ENCODE results near the gene SOS1.

The SOS1 gene

DNA sequence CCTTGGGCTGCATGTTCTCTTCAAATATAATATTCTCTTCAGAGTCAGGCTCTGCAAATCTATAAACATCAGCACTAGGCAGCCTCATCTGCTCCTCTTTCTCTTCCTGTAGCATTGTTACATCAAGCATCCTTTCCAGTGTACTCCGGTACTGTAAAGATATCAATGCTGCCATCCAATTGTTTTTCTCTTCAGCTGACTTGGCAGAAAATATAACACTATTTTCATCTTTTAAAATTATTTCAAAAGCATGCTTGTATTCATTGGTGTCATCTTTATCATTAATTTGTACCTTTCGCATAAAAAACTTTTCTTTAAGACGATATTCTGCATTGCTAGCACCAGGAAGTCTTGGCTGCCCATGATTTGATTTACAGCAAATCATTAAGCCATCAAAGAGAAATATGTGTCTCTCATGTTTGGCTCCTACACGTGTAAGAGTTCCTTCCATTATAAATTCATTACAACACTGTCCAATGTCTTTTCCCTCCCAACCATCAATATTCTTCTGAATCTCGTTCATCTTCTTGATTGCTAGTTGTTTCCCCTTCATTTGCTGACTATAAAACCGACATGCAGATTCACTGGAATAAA lies 98.1 kb downstream of the SOS1 start:
- no peak for DNase-seq

DNA sequence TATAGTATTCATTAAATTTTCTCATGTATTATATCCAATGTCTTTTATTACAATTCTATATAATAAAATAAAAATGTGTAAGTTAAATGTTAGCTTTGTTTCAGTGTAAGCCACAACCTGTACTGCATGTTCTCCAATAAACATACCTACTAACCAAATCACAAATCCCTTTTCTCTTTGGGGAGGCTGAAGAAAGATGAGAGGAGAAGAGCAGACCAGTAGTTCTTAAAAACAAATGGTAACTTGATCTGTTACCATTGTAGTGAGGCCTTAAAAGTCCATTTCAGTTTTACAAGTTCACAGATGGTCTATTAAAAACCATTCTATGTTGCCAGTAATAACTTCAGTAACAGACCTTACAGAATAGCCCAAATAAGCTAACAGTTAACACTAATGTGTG lies 100.5 kb downstream of the SOS1 start:
- DNase-seq, result no peak

DNA sequence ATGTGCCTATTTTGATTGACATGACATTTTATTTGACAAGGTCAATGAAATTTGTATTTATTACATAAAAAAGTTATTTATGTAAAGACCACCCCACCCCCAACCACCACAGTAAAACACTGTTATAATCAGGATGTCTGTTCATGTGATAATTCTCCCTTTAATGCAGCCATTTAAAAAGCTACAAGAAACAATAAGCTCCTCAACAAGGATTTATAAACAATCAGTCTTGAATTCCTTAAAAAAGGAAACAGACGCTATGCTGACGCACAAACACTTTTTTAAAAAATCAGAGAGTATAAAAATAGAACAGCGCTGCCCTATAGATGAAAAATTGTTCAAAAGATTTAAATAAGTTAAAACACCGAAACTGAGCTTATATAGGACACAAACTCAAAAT lies 102.2 kb downstream of the SOS1 start:
- no peak for DNase-seq

DNA sequence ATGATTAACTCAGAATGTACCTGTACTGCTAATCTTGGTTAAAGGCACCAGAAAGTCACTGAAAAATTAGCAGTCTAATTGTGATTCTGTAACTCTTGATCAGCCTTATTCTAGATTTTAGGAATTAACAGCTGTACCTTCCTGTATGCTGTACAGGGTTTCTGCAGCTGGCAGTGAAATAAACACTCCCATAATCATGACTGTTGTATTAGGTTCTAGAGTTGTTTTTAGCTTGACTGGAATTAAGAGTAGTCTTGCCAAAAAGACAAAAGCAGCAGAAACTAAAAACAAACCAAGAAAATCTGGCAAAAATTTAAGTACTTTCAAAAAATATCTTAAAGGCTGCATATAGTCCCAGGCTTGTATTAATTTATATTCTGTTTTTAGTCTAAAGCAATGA lies 103.5 kb downstream of the SOS1 start:
- DNase-seq, result no peak

DNA sequence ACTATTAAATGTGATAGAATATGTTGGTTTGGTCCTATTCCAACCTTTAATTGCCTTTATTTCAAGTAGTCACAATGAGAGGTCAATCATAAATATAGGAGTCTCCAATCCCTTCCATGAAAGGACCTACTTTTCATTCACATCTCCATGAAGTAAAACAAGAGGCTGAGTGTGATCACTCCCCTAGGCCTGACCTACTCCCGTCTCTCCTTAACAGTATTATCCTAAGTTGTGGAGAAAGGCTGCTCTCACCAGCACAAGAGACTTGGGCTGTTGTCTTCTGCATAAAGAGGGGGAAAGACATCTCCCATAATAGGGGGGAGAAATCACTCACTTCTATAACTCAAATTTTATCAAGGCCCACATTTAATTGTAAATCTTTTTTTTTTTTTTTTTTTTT lies 105.4 kb downstream of the SOS1 start:
- DNase-seq, result no peak

DNA sequence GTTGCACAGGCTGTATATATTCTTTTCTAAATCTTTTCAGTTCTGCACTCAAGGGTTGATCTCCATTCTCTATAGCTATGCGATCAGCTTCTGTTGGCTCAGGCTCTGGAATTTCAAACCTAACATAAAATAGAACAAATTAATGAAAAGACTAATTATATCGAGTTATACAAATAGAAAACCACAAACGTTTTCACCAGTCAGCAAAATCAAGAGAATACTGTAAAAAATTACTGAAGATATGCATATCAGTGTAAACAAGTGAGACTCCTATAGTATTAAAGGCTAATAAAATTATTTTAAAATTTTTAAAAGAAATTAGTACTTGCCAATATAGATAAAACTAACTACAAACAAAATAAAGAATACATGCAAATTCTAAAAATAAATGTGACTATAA lies 107.0 kb downstream of the SOS1 start:
- DNase-seq, result no peak

DNA sequence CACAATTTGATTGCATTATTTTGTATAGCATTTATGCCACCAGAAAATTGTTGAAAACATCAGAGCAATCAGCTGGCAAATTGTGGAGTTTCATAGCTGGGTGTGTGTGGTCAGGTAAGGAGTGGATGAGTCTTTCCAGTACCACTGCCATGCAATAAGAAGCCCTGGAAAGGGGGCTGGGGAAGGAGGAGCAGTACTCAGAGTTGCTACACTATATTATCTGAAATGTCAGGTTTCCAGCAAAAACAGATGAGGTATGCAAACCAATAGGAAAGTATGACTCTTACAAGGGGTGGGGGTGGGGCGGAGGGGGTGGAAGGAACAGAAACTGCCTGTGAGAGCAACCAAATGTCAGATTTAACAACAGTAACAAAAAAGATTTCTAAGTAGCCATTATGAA lies 112.2 kb downstream of the SOS1 start:
- no peak for DNase-seq

DNA sequence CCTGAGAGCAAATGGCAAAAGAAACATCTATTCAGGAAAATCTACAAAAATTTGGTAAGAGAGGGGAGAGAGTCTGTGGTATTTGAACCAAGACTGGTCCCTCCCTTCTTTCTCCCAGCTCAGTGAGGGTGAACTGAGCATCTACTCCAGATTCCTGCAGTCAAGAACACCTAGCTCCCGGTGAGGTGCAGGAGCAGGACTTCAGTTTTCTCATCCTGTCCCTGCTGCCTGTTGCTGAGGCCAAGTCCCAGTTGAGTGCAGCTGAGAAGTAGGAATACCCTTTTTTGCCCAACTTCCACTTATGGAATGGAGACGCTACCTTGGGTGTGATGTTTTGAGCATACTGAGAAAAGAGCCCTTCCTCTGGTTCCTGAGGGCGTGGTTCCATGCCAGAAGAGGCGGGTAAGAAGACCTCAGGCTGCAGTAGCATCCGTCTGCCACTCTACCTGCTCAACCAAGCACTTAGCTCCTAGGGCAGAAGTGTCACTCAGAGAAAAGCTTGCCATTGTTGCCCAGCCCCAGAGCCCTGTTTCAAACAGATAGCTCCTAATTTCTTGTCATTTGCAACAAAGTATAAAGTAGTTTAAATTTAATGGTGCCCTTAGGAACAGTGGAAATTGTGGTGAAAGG lies 112.9 kb downstream of the SOS1 start:
- no peak for DNase-seq

DNA sequence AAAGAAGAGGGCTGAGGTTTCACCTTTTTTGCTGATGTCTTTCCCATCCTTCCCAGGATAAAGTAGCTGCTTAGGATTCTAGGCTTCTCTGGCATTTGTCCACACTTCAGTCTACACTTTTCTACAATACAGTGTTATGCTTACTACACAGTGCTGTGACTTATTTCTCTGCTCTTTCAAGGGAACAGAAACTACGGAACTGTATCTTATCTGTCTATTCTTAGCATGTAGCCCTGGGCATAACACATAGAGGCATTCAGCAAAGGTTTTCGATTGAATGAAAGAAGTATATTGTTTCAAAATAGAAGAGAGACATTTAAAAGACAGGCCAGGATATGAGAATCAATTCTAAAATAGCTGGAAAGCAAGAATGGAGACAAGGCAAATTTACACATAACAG lies 120.3 kb downstream of the SOS1 start:
- DNase-seq, result no peak

DNA sequence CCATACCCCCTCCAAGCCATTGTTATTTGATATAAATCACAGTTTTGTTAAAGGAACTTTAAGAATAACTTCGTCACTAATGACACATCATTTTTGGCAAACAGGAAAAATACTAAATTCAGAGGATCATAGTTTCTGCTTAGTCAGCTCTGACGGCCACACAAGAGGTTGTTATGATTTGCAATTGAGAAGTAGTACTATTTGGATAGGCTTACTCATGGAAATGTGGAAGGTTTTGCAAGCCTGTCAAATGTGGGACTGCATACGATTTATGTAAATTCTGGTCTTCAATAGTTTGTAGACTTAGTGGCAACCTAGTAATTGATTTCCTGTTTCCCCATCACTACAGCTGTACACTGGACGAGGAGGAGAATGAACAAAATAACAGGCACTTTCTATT lies 123.1 kb downstream of the SOS1 start:
- no peak for DNase-seq

DNA sequence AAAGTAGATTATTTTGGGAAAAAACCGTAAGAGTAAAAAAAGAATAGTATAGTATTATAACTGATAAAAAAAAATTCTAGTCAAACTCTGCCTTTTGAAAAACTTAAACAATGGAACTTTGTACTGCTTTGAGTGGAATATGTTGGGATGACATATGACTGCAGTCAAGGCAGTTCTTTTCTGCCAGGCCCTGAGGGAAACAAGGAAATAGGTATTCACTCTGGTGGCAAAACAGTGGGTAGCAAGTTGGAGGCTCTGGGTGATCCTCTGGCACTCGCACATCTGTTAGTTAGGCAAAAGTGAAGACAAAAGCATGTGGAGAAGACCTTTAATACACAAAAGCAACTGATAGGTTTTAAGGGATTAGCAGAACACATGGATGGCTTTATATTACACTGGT lies 129.0 kb downstream of the SOS1 start:
- DNase-seq, result no peak

DNA sequence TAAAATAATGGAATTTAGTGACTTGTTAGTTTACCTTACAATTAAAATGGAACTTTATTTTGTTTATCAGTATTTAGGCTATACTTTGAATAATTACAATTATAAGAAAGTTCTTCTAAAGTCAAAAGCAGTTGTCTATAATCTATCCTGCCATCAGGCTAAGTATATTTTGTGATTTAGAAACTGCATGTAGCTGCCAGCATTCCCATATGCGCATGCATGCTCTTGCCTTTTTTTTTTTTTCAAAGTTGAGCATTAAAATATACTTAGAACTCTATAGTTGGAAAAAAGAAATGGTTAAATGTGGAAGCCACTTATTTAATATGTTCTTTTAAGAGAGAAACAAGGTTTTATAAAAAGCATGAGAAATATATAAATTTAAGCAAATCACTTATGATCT lies 132.1 kb downstream of the SOS1 start:
- DNase-seq, result no peak

DNA sequence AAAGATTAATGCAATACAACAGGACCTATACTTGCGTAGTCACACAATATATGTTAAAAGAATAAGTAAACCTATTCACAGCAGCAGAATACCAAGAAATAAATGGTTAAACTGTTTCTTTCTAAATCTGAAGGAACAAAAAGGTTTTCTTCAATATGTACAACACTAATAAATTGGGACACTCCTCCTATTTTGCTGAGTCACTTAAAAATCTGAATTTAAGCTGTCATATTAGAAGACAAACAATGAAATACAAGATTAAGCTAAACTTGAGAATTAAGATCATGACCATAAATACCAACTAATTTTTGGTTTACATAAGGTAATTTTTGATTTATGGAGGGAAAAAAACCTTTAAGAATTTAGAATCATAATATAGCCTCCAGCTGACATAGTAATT lies 138.4 kb downstream of the SOS1 start:
- DNase-seq, result no peak

DNA sequence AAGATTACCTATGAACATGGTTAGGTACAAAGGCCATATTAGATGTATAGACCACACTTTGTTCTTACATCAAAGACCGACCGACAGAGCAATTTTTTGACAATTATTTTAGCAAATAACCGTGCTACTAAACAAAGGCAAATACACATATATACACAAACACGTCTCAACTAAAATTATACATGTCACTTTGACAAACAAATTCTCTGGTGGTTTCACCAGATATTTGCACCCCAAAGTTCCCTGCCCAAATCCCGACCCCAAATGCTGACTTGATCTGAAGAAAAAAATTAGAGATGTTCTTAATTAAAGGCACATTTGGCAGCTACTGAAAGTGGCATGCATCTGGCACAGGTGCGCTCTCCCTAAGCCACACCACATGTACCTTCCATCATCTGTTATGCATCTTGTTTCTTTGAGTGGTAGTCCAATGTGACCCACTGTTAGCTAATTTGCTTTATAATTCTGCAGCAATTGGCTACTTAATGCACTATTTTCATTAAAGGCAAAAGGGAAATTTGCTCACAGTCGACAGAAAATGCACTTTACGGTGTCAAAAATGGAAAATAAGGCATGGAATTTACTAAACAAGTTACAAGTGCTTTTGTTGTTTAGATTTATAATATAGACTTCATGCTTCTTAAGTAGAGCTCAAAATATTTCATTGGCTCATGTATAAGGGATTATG lies 139.0 kb downstream of the SOS1 start:
- DNase-seq, result no peak

DNA sequence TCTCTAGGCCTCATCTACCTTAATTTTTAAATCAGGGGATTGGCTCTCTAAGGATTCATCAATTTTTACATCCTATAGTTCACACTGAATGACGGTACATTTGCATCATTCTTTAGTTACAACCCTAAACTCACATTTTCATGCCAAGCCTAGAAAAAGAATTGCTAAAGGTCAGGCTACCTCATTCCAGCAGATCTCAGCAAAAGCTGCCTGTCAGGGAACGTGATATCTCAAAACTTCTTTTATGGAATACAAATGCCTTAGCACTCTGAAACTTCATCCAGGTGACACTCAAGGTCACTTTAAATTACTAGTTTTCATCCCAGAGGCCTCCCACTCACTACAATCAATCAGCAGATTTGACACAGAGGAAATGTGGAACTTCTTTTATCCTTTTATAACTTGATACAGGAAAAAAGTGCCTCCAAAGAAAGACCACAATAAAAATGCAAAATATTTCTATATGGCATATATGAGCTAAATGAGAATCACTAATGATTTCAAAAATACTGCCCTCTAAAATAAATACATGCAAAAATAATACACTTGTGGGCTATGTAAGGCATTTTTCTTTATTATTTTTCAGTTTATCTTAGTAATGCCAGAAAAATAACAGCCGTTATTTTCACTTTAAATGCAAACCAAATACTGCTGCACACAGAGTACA lies 139.7 kb downstream of the SOS1 start:
- DNase-seq, result no peak

DNA sequence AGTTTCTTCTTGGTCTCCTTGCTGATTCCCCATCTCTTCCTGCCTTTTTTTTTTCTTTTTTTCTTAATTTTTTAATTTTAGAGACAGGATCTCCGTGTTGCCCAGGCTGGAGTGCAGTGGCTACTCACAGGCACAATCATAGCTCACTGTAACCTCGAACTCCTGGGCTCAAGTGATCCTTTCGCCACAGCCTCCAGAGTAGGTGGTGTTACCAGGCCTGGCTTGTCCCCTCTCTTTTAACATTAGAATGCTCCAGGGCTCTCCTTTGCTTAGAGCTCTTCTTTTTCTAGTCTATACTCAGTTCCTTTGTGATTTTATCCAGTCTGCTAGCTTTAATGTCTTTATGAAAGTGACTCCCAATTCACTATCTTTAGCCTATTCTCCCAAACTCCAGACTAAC lies 141.9 kb downstream of the SOS1 start:
- no peak for DNase-seq

DNA sequence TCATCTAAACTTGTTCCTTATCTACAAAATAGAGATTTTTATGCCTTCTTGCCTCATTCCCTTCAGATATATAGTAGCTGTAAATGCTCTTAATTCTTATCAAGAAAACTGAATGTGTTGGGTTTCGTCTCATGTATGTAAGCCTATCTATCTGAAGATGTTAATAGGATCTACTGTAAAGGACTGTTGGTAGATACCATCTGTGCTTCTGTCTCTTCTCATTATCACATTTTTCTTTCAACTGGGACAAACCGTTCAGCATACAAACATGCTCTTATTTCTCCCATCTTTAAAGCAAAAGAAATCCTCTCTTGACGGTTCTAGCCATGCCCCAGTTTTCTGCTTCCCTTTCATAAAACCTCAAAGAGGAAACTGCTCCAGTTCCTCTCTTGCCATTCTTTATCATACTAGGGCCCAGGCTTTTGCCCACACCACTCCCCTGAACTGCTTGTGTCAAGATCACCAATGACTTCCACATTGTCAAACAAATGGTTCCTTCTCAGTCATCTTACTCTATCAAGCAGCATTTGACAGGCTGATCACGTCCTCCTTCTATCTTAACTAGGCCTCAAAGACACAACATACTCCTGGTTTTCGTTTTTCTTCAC lies 142.5 kb downstream of the SOS1 start:
- no peak for DNase-seq

DNA sequence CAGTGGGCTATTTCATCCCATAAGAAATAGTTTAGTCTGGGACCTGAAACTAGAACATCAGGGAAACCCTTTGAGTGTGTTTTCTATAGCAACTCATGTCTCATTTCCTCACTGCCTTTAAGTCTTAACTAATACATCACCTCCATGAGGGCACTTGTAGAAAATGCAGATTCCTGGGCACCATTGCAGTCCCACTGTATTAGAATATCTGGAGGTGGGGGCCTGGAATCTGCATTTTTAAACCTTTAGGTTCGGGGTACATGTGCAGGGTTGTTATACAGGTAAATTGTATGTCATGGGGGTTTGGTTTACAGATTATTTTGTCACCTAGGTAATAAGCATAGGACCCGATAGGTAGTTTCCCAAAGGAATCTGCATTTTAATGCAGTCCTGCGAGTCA lies 143.8 kb downstream of the SOS1 start:
- no peak for DNase-seq

DNA sequence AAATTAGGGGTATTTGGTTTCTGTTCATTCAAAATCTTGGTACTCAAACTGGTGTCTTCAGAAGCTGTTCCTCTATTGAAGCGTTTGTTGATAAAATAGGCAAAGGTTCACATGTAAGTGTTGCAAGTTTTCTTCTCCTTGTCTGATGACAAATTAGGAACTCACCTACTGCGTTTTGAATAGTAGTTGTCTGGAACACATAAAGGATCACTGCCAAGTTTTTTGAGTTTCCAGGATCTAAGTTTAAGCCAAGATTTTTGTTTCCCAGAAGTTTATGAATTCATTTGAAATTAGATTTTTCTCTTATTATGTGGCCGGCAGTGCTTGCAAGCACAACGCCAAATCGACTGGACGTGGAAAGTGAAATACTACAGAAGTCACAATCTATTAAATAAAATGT lies 145.8 kb downstream of the SOS1 start:
- no peak for DNase-seq

DNA sequence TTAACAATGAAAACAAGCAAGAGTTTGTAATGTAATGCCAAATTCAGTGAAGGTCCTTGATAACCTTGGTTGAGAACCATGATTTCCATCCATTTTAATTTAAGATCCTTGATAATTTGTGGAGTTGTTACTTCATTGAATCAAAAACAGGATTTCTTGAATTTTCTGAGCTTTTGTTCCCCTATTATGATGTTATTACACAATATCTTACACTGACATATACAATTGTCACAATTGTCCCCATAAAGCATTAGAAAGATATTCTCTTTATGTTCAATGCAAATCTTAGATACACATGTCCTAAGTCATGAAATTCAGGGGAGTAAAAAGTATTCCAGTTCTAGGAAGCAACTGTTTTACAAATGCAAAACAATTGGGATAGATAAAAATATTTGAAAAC lies 147.6 kb downstream of the SOS1 start:
- DNase-seq, result no peak

DNA sequence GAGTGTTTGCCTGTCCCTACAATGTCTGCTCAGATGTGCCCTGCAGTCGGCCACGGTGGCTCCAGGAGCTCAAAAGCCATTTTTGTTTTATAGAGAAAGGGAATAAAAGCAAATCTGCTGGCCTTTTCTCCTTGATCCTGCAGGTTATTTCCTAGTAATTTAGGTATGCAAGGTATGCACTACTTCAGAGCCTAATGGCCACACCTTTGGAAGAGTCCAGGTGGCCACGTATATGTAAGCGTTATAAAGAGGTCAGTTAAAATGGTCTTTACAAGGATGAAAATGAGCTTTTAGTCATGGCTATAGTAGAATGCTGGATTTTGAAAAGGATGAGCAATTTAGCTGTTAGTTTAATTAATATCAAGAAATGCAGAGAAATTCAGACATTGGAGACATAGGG lies 149.5 kb downstream of the SOS1 start:
- DNase-seq, result no peak

DNA sequence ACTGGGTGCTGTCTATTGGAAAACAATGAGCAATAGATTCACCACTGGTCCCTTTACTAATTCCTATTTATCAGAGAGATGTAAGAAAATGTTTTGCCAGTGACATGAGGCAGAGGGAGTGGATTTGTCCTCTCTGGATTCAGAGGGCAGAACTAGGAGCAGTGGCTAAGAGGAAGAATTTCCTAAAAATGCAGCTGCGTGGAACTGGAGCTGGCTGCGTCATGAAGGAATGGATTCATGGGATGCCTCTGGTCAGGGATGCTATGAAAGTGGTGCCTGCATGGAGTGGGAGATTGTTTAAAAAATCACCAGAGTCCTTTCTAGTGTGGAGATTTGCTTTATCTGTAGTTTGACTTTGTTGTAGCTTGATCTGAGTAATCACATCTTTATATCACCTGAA lies 152.8 kb downstream of the SOS1 start:
- no peak for DNase-seq

DNA sequence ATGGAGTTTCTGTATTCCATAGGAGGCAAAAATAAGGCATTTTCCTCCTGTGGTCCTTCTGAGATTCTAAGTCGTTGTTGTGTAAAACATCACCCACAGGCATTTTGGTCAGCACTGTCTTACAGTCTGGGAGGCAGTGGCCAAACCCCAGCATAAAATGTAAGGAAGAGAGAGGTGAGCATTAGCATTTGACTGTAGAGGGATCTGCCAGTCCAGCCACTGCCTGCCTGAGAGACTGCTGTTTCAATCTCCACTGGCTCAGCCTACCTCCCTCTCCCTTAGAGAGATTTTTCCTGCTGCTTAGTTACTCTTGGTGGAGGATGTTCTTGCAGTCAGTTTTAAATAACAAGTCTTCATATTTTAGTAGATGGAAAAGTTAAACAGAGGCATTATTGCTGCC lies 154.2 kb downstream of the SOS1 start:
- DNase-seq, result no peak

DNA sequence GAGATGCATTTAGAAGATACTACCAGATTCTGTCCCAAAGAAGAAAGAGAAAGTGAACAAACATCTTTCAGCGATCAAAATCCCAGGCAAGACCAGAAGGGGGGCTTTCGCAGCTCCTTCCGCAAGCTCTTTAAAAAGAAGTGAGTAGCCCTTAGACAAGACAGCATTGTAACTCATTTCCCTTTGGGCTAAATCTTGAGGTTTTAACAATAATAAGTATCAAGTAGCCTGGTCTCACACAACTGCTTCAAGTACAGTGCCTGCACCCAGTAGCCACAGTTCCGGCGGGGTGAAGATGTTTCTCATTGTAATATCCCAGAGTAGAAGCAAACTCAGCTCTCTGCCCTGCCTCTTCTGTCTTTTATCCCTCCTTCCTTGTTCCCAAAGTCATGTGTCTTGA lies 154.8 kb downstream of the SOS1 start:
- no peak for DNase-seq
